T1000 (cell line): ENCODE measurements around the gene SLC49A3.
"Not testable (repeated sequence)": the region's sequence is repeated elsewhere in the genome, so short reads cannot be mapped to it uniquely, and the experiment has no call there.

Experiments
- DNase-seq: peaks from one replicate; lab custom pipeline; 2025; ENCODE audit warnings: mixed read lengths; lab: John Stamatoyannopoulos, UW

SLC49A3 gene

GRCh38 chr4:681736-682451, 7.1 kb downstream of the SLC49A3 start:
- no peak for DNase-seq

- DNase-seq: no peak
Measured at GRCh38 chr4:680928-681645, 7.9 kb downstream of the SLC49A3 start.

DNA sequence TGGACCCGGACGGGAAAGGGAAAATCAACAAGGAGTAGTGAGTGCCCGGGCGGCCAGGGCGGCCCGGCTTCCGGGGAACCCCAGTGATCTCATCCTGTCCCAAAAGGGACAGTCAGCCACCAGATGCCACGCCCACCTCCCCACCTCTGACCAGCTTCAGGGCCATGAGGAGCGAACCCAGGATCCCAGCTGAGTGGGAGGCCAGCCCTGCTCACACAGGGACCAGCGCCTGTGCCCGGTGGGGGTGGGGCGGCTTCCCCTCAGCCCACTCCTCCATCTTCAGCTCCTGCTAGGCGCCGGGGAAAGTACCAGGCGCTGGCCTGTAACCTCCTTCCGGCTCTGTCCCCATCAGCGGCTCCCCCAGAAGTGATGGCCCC, 8.4 kb downstream of the SLC49A3 start:
- no peak for DNase-seq

DNA sequence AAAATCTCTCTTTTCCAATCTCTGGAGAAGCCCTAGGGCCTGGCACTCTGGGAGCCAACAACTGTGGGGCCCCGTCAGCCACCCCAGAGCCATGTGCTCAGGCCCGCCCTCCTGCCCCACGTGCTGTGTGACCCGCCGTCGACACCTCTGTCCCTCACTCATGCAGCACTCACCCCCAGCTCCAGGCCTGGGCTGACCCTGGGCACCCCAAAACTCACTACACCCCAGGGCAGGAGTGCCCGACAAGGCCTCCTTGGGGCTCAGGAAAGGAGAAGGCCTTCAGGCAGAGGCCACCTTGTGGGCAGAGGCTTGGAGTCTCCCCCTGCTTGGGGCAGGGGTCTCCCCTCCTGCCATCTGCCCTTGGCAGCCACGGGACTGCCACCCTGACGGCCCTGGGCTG, 8.9 kb downstream of the SLC49A3 start:
- DNase-seq: no peak

DNA sequence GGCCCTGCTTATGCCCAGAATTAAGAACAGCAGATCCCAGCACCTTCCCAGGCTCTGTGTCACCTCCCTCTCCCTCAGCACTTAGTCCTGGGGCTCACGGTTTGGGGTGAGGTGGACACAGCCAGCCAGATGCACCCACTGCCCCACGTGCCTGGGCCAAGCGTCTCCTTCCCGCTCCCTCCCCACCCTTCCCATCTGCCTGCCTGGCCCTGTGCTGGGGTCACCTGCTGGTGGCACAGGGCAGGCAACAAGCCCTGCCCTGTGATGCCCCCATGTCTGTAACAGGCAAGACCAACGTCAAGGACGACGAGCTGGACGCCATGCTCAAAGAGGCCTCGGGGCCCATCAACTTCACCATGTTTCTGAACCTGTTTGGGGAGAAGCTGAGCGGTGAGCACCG, 9.3 kb downstream of the SLC49A3 start:
- no peak for DNase-seq

DNA sequence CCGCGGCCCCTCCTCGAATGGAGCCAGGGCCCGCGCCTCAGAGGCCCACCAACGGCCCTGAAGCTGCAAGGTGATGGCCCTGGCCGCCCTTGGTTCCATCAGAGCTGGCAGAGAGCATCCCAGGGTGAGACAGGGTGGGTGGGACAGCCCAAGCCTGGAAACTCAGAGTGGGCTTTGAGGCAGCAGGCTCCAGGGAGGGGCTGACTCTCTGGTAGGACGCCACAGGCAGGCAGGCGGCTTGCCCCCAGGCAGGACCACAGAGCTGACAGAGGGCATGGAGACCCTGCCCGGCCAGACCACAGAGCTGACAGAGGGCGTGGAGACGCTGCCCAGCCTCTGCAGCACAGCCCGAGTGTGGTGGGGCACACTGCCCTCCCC, 9.9 kb downstream of the SLC49A3 start:
- DNase-seq: no peak

DNA sequence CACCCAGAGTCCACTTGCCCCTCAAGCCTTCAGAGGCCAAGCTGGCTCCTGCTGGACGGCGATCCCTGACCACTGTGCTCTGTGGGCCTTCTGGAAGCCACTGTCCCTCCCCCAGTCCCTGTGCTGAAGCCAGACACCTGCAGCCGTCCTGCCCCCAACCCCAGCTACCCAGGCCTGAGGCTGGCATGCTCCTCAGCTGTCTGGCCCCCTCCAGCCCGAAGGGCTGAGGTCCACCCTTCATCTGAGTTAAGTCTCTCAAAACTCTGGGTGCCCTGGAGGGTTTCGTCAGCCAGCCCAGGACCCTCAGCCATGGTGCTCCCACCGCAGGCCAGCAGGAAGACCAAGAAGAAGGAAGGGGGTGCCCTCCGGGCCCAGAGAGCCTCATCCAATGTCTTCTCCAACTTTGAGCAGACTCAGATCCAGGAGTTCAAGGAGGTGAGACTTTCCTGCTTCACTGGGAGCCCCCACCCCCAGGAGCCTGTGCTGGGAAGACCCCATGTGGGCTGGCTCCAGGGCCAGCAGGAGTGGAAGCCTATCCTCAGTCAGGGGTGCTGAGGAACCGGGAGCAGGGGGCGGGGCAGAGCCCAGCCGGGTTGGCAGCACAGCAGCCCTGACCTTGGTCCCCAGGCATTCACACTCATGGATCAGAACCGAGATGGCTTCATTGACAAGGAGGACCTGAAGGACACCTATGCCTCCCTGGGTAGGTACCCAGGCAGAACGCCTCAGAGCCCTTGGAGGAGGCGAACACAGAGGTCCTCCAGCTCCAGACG, 10.4 kb downstream of the SLC49A3 start:
- DNase-seq: no peak

- DNase-seq: no peak
Measured at GRCh38 chr4:677431-678293, 11.3 kb downstream of the SLC49A3 start.

DNA sequence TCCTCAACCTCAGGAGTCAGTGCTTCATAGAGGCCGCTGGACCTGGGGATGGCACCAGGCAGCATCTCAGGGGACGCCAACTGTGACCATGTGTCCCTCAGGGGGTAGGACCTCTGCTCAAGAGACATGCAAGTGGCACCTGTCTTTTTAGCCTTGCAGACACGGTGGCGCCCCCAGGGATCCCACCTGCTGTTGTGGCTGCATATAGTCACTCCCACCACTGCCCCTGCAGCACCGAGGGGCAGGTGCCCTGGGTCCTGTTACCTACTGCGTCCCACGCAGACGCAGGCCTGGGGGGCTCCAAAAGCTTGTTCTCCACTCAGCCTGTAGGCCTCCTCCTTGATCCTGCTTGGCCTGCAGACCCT, 12.1 kb downstream of the SLC49A3 start:
- DNase-seq: no peak

DNA sequence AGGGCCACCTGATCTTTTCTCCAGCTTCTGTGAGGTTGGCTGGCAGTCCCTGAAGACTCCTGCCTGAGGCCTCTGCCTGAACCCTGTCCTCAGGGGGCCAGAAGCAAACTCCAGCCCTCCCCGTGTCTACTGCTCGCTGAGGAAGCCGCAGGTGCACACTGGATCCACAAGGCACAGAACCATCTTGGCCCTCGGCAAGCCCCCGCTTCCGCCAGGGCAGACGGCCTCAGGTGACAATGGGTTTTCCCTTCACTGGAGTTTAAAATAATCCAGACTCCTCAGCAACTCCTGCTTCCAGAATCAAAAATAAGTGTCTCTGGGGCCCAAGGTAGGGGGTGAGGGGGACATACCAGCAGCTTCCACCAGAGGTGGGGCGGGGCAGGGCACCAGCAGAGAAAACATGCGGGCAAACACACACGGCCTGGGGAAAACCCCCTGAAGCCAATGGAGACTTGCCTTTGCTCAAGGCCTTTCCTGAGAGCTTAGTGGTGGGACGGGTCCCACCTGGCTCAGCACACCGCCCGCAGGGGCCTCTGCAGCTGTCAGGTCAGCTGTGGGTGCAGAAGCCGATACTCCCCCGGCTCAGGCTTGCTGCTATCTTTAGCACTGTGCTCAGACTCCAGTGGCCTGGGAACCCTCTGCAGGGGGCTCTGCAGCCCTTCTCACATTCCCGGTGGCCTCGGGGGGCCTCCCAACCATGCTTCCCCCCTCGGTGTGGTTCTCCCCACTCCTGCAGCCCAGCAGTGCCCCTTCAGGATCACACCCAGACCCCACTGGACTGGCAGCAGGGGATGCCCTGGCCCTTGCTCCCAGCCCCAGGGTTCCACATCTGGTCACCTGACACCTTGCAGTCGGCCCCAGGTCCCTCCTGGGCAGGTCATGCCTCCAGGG, 12.7 kb downstream of the SLC49A3 start:
- no peak for DNase-seq

GRCh38 chr4:675036-675882, 13.7 kb downstream of the SLC49A3 start:
- DNase-seq: no peak

- peak; percentile 97 for DNase-seq
Measured at GRCh38 chr4:674172-675035, 14.5 kb downstream of the SLC49A3 start, which contains the start of the genes ATP5ME and MYL5. TSS of gene ATP5ME (minus strand) at chr4:674276. CDS start at chr4:674247, 29 bp downstream. TSS of gene MYL5 (plus strand) at chr4:674542. CDS start at chr4:678027, 3,485 bp downstream.

GRCh38 chr4:673349-674091, 15.4 kb downstream of the SLC49A3 start:
- no peak for DNase-seq

DNA sequence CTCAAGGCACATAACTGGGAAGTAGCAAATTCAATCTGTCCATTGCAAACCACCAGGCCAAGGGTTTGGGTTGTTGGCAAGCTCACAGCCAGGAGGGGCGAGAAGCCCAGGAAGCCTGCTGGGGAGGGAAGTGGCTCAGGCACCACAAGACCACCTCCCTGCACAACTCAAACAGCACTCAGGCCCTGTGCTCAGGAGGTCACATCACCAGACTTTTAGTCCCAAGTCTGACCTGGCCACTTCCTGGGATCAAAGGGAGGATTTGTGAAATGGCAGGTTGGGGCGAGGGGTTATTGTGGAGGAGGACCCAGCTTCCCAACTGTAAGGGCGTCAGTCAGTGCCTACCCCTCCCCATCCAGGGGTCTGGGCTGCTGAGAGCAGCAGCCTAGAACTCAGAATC, 17.2 kb downstream of the SLC49A3 start:
- DNase-seq: no peak

GRCh38 chr4:669806-670559, 19.0 kb downstream of the SLC49A3 start:
- not testable (repeated sequence) for DNase-seq

- DNase-seq: not testable (repeated sequence)
Measured at GRCh38 chr4:668219-668618, 20.7 kb downstream of the SLC49A3 start.

DNA sequence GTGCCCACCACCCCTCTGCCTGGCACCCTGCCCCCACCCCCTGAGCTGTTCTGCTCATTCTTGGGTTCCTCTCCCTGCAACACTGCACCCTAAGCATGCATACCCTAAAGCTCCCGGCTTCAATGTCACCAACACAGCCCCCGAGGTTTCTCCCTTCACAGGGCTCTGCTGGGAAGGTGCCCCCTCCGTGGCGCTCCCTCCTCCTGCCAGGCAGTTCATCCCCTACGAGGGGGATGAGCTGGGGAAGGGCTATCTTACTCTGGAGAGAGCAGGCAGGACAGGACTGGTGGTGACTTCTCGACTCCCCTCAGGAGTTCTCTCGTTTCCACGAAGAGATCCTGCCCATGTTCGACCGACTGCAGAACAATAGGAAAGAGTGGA, 21.4 kb downstream of the SLC49A3 start:
- DNase-seq: no peak
